Esophagus (tissue), 2 donors: ENCODE results near the gene MPPED1. TPM values are rescaled to one million over a fixed set of nuclear protein-coding genes. Genes with fewer than 3 reads are reported as not detected.

Source experiments
- H3K27ac ChIP-seq, 2 donors: one replicate each; pipeline ENCODE4 v1.5.1; 2013; ENCODE audit warnings: low read depth in 2 of 2, mild to moderate bottlenecking in 2 of 2, inconsistent platforms in 1 of 2, low read length in 1 of 2, moderate library complexity in 1 of 2
- H3K27me3 ChIP-seq, 2 donors: one replicate each; pipeline ENCODE4 v1.6.1; 2013; ENCODE audit warnings: low read length in 2 of 2, control low read depth in 1 of 2, mild to moderate bottlenecking in 1 of 2; ENCODE audit not compliant: insufficient read depth in 2 of 2, control insufficient read depth in 1 of 2
- H3K36me3 ChIP-seq, 2 donors: one replicate each; pipeline ENCODE4 v1.6.1; 2013; ENCODE audit warnings: low read length in 1 of 2; ENCODE audit not compliant: control insufficient read depth in 2 of 2, insufficient read depth in 2 of 2
- H3K4me1 ChIP-seq, 2 donors: one replicate each; pipeline ENCODE4 v1.6.1; 2013; ENCODE audit warnings: low read length in 1 of 2; ENCODE audit not compliant: control insufficient read depth in 2 of 2, insufficient read depth in 2 of 2
- H3K4me3 ChIP-seq, 2 donors: one replicate each; pipeline ENCODE4 v1.5.1; 2013; ENCODE audit warnings: low read length in 2 of 2, mild to moderate bottlenecking in 2 of 2, low read depth in 1 of 2, moderate library complexity in 1 of 2
- H3K9me3 ChIP-seq, 2 donors: one replicate each; pipeline ENCODE4 v1.6.1; 2013; ENCODE audit warnings: mild to moderate bottlenecking in 2 of 2, low read depth in 1 of 2, low read length in 1 of 2, moderate library complexity in 1 of 2; ENCODE audit not compliant: control insufficient read depth in 2 of 2, insufficient read depth in 1 of 2
- WGBS, 2 donors: extraction: QIAGEN DNeasy Blood & Tissue Kit; methylation state at CpG; one replicate each; pipeline ENCODE4 v1.1.7; 2013; 5-methylcytosine and 5-hydroxymethylcytosine counted together
- polyA plus RNA-seq, 2 donors: library from polyadenylated mRNA; stranded (reverse); fragments of 200-250 nt; gene quantifications; one replicate each; pipeline ENCODE4 v1.2.3, GENCODE V29; 2013
- donor health status: healthy with polysubstance abuse.
- donor health status: Bipolar disorder and iron deficiency.

MPPED1 gene
- polyA plus RNA-seq, 2 donors = 0.01 TPM; not detected in 1

DNA sequence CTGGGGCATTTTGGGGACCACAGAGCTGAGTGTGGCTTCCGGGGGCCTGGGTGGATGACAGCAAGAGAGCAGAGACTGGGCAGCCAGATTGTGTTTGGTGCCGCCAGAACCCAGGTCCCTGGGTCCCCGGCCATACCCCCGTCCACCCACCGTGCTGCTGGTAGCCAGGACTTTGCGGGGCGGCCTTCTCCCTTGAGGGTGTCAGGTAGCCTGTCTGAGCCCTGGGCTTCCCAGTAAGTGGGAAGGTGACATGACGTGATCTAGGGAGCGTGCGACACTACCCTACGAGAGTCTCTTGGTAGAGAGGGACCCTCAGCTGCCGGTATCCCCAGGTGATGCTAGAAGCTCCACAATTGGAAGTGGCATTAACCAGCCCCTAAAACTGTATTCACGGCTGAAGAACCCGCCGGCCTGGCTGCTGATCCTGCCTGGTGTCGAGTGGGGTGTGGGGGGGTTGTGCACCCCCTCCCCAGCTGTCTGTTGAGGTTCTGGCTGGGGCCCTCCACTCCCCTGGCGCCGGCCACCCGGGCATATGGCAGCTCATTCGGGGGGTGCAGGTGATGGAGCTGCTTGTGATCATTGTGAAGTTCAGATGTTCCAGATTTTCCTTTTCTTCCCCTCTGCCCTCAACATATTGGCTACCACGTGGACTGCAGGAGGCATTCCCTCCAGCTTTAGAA lies 66.9 kb downstream of the MPPED1 start:
- Histone ChIP-seq H3K4me1 (no peaks in the 10 kb centered on the region), H3K9me3 (peaks cover 0 to 3% of the 10 kb centered on the region in 2 donors), H3K4me3 (no peak overlapping the region), H3K27me3 (no peaks in the 10 kb centered on the region), H3K36me3 (no peaks in the 10 kb centered on the region), H3K27ac (no peak overlapping the region)
- 90 to 91% methylated on average over 20 to 21 of the region's 21 CpGs for WGBS, 2 donors

DNA sequence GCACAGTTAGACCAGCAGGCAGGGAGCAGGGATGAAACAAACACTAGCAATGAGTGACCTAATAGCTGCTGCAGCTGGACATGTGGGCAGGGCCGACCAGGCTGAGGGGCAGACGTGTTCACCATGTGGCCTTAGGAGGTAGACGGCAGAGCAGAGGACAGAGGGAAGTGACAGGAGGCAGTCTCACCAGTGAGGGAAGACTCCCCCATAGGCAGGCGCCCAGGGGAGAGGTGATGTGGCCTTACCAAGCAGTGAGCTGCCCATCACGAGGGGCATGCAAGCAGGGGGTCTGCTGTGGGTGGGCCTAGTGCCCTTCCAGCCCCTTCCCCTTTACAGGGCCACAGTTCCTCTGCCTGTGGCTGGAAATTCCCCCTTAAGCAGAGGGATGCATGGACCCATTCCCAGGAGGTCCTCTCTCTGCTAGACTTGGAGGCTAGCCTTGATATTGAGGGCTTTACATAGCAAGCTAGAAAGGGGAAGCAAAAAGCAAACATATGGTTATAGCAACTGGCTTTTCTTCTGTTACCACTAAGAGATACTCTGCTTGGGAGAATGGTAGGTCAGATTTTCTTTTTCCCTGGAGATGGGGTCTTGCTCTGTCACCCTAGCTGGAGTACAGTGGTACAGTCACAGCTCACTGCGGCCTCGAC lies 67.6 kb downstream of the MPPED1 start:
- no peak overlapping the region for H3K27ac ChIP-seq
- H3K36me3 ChIP-seq = no peaks in the 10 kb centered on the region
- peaks cover 0 to 3% of the 10 kb centered on the region in 2 donors for H3K9me3 ChIP-seq
- H3K4me3 ChIP-seq = no peak overlapping the region
- H3K27me3 ChIP-seq = no peaks in the 10 kb centered on the region
- 81 to 84% methylated on average over 7 of the region's 7 CpGs for WGBS, 2 donors
- no peaks in the 10 kb centered on the region for H3K4me1 ChIP-seq

DNA sequence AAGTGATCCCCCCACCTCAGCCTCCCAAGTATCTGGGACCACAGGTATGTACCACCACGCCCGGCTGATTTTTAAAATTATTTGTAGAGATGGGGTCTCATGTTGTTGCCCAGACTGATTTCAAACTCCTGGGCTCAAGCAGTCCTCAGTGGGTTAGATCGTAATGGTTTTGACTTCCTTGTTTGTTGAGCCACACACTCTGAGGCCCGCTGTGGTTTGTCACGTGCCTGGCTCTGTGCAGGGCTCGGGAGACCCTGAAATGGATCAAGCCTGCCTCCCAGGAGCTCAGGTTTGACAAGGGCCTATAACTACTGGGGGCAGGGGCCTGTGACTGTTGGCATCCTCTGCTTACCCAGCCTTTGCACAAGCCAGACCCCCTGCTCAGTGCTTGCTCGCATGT lies 68.1 kb downstream of the MPPED1 start:
- H3K36me3 ChIP-seq = no peaks in the 10 kb centered on the region
- WGBS, 2 donors = 68 to 77% methylated on average over 7 of the region's 7 CpGs
- H3K27ac ChIP-seq = no peak overlapping the region
- no peaks in the 10 kb centered on the region for H3K4me1 ChIP-seq
- no peaks in the 10 kb centered on the region for H3K27me3 ChIP-seq
- no peaks in the 10 kb centered on the region for H3K9me3 ChIP-seq
- no peak overlapping the region for H3K4me3 ChIP-seq

DNA sequence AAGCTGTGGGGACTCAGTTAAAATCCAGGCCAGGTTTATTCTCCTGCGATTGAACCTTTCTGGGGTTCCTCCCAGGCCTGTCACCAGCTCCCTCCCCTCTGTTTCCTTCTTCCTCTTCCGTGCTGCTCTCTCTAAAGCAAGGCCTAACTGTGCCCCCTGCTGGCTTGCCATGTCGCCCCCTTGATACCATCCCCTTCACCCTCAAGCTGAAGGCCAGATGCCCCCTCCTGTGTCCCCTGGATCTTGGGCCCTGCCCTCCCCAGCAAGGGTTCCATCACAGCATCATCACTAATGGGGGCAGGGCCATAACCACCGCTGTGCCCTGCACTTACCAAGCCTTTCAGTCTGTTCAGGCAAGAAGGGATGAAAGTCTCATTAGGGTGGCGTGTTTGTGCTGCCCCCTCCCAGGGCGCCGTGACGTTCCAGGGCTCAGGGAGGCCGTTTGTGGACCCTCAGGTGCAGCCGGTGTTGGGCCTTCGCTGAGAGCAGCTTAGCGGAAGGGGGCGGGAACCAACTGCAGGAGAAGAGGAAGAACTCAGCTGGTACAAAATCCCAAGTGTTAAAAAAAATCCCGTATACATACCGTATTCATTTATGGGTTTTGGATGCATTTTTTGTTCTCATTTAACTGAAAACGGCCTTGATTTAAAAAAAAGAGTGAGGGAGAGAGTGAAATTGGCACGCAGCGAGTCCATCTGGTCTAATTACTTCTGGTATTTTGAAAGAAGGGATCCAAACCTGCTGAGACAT lies 69.9 kb downstream of the MPPED1 start:
- H3K27ac ChIP-seq = no peak overlapping the region
- H3K4me1 ChIP-seq = no peaks in the 10 kb centered on the region
- no peaks in the 10 kb centered on the region for H3K27me3 ChIP-seq
- WGBS, 2 donors = 53 to 64% methylated on average over 18 of the region's 18 CpGs
- no peak overlapping the region for H3K4me3 ChIP-seq
- H3K36me3 ChIP-seq = no peaks in the 10 kb centered on the region
- H3K9me3 ChIP-seq = no peaks in the 10 kb centered on the region

DNA sequence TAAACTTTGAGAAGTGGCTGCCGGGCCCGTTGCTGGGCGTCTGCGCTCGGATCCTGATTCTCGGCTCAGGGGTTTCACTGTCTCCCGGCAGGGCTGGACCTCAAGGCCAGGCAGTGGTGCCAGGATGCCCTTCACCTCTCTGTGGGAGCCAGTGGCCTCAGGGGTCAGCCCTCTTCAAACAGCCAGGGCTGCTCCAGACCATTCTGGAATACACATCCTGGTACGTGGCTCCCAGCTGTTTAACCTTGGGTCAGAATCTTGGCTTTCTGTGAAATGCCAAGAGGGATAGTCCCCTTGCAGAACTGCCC lies 70.5 kb downstream of the MPPED1 start:
- no peaks in the 10 kb centered on the region for H3K36me3 ChIP-seq
- WGBS, 2 donors = 68% methylated on average over 8 of the region's 8 CpGs
- H3K27ac ChIP-seq = no peak overlapping the region

DNA sequence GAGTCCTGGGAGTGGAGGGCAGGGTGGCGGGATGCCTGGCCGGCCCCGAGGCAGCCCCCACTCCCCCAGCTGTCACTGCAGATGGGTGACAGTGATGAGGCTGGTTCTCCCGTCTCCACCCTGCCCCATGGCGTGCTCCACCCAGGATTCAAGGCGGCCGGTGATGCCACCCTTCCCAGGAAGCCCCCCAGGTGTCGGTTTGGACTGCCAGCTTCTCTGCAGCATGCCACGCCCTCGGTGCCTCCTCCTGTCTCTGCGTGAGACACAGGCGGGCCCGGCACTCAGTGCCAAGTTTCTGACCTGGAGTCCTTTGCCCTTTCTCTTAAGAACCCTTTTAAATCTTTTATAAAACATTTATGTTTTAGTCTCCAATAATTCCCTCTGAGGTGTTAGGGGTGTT lies 71.5 kb downstream of the MPPED1 start:
- Histone ChIP-seq H3K4me3 (no peak overlapping the region), H3K27ac (no peak overlapping the region), H3K4me1 (no peaks in the 10 kb centered on the region), H3K36me3 (no peaks in the 10 kb centered on the region), H3K27me3 (no peaks in the 10 kb centered on the region), H3K9me3 (no peaks in the 10 kb centered on the region)
- WGBS, 2 donors = 52 to 61% methylated on average over 13 of the region's 13 CpGs

More for the DNA sequence above, 70.5 kb downstream of the MPPED1 start:
- Histone ChIP-seq H3K4me1 (no peaks in the 10 kb centered on the region), H3K9me3 (no peaks in the 10 kb centered on the region), H3K4me3 (no peak overlapping the region), H3K27me3 (no peaks in the 10 kb centered on the region)

DNA sequence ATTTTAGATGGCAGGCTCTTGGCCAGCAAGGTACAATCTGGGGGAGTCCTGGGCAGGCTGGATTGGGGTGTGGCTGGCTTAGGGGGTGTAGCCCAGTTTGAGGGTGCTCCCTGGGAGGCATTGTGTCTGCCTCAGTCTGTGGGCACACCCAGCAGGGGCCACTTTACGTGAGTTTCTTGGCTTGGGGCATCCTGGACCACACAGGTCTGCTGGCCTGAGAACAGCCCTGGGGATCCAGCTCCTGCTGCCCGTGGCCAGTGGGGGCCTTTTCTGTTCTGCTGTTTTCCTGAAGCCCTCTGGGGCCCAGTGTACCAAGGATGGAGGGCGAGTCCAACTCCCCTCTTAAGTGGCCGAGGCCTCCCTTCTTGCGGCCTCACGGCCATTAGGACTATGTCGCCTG lies 71.9 kb downstream of the MPPED1 start:
- Histone ChIP-seq H3K4me3 (no peak overlapping the region), H3K4me1 (no peaks in the 10 kb centered on the region), H3K9me3 (no peaks in the 10 kb centered on the region), H3K27me3 (no peaks in the 10 kb centered on the region), H3K36me3 (no peaks in the 10 kb centered on the region), H3K27ac (no peak overlapping the region)
- 82 to 86% methylated on average over 7 of the region's 7 CpGs for WGBS, 2 donors

DNA sequence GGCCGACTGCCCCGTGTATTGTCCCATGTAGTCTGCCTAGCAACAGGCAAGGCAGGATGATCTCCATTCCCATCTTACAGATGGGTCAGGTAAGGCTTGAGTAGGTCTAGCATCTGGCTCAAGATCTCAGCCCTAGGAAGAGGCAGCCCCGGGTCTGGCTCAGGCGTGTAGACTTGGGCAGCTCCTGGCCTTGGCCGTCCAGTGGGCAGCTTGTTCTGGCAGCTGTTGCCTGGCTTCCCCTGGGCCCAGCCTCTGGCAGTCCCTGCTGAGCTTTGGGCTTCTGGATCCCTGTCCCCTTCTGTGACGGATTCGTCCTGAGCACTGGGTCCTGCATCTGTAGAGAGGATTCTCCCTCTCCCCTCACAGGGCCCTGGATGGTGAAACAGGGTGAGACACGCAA lies 72.4 kb downstream of the MPPED1 start:
- 74 to 78% methylated on average over 8 of the region's 8 CpGs for WGBS, 2 donors
- no peaks in the 10 kb centered on the region for H3K4me1 ChIP-seq
- H3K4me3 ChIP-seq = no peak overlapping the region
- no peaks in the 10 kb centered on the region for H3K9me3 ChIP-seq
- H3K27ac ChIP-seq = no peak overlapping the region
- no peaks in the 10 kb centered on the region for H3K27me3 ChIP-seq
- H3K36me3 ChIP-seq = no peaks in the 10 kb centered on the region

DNA sequence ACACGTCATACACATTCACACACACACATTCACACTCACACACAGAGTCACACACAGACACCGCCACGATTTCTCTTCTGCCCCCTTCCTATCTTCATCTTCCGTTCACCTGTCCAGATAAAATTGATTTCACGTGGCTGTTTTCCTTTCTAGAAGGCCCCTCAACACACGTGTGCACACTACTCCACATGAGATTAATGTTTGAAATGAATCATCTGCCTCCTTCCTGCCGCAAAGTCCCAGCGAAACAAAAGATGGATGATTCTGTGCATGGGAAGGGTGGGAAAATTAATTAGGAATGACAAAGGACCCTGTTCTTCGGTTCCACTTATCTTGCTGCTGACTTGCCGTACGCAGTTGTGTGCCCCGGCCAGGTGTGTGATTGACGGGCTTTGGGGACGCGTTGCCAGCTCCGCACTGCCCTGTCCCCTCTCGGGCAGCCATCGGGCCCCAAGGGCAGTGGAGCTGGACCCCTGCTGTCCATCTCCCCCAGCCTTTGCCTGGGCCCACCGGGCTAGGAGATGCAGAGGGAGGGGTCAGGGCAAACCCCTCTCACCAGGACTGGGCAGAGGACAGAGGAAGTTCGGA lies 73.8 kb downstream of the MPPED1 start:
- 62 to 65% methylated on average over 20 of the region's 20 CpGs for WGBS, 2 donors
- no peaks in the 10 kb centered on the region for H3K27me3 ChIP-seq
- H3K4me1 ChIP-seq = no peaks in the 10 kb centered on the region
- H3K9me3 ChIP-seq = no peaks in the 10 kb centered on the region
- no peak overlapping the region for H3K4me3 ChIP-seq
- H3K36me3 ChIP-seq = no peaks in the 10 kb centered on the region
- no peak overlapping the region for H3K27ac ChIP-seq
